Measurements from ENCODE around the gene INPP4B. TPM values are rescaled to one million over a fixed set of nuclear protein-coding genes. Genes with fewer than 3 reads are reported as not detected.

INPP4B gene
- total RNA-seq, 3 donors from 2014 or later = 15.8 to 113 (median 93.4) TPM

DNA sequence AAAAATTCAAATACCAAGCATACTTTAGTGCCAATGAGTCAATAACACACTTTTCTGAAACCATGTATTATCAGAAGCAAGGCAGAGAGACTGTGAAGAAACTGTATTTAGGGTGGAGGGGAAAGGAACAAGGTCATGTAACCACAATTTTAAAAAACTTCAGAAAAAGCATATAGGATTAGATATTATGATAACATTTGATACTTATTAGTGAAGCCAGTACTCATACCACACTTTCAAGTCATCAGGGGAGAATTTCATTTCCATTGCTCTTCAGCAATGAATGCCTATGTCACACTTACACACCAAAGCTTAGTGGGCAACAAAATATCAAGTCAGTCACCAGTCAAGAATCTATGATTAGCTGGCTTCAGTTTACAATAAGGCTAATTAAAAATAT lies 607.5 kb downstream of the INPP4B start:
- no peaks in the 10 kb centered on the region for H3K36me3 ChIP-seq

GRCh38 chr4:142236268-142236667 lies 609.8 kb downstream of the INPP4B start:
- Histone ChIP-seq H3K27me3 (no peaks in the 10 kb centered on the region), H3K4me1 (no peaks in the 10 kb centered on the region), H3K36me3 (no peaks in the 10 kb centered on the region), H3K27ac (no peak overlapping the region), H3K4me3 (no peak overlapping the region), H3K9me3 (no peaks in the 10 kb centered on the region)
- intact Hi-C loops (cut with DNase I; ENCODE audit: low total_unique reads) = no loop called here
- no peak for DNase-seq (ENCODE audit: low spot score in 2 of 2)
- TF ChIP-seq, protein P1, sequence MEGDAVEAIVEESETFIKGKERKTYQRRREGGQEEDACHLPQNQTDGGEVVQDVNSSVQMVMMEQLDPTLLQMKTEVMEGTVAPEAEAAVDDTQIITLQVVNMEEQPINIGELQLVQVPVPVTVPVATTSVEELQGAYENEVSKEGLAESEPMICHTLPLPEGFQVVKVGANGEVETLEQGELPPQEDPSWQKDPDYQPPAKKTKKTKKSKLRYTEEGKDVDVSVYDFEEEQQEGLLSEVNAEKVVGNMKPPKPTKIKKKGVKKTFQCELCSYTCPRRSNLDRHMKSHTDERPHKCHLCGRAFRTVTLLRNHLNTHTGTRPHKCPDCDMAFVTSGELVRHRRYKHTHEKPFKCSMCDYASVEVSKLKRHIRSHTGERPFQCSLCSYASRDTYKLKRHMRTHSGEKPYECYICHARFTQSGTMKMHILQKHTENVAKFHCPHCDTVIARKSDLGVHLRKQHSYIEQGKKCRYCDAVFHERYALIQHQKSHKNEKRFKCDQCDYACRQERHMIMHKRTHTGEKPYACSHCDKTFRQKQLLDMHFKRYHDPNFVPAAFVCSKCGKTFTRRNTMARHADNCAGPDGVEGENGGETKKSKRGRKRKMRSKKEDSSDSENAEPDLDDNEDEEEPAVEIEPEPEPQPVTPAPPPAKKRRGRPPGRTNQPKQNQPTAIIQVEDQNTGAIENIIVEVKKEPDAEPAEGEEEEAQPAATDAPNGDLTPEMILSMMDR (IDR thresholded peaks at IDR 0.05) = no peak
- no peak for TF ChIP-seq POLR2AphosphoS5 (IDR thresholded peaks at IDR 0.05)
- TF ChIP-seq POLR2A (IDR thresholded peaks at IDR 0.05) = no peak

More for the DNA sequence above, 607.5 kb downstream of the INPP4B start:
- no peaks in the 10 kb centered on the region for H3K4me1 ChIP-seq
- no peaks in the 10 kb centered on the region for H3K9me3 ChIP-seq
- TF ChIP-seq, protein P1 (IDR thresholded peaks at IDR 0.05) = no peak
- TF ChIP-seq POLR2A (IDR thresholded peaks at IDR 0.05) = no peak
- intact Hi-C loops (cut with DNase I; ENCODE audit: low total_unique reads) = no loop called here
- H3K4me3 ChIP-seq = no peak overlapping the region
- H3K27me3 ChIP-seq = no peaks in the 10 kb centered on the region
- H3K27ac ChIP-seq = no peak overlapping the region
- DNase-seq (ENCODE audit: low spot score in 2 of 2) = no peak

DNA sequence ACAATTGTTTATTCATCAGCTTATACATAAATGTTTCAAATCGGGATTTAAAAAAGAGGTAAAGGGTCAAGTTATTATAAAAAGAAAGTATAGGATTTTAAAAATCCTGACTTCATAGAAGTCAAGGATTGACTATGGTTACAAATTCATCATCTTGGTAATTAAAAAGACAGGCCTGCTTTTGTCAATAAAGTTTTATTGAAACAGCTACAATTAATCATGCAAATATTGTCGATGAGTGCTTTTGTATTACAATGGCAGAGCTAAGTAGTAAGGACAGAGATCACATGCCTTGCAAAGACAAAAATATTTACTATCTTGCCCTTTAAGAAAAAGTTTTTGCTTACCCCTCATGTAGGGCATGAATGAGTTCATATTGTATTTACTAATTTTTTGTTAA lies 614.3 kb downstream of the INPP4B start:
- Histone ChIP-seq H3K9me3 (no peaks in the 10 kb centered on the region), H3K27ac (no peak overlapping the region), H3K36me3 (no peaks in the 10 kb centered on the region), H3K27me3 (no peaks in the 10 kb centered on the region), H3K4me1 (no peaks in the 10 kb centered on the region), H3K4me3 (no peak overlapping the region)
- TF ChIP-seq, protein P1 (IDR thresholded peaks at IDR 0.05) = no peak
- TF ChIP-seq POLR2AphosphoS5 (IDR thresholded peaks at IDR 0.05) = no peak
- TF ChIP-seq POLR2A (IDR thresholded peaks at IDR 0.05) = no peak
- intact Hi-C loops (cut with DNase I; ENCODE audit: low total_unique reads) = no loop called here
- no peak for DNase-seq (ENCODE audit: low spot score in 2 of 2)

- Histone ChIP-seq H3K4me1 (no peaks in the 10 kb centered on the region), H3K9me3 (no peaks in the 10 kb centered on the region), H3K4me3 (no peak overlapping the region), H3K36me3 (no peaks in the 10 kb centered on the region), H3K27ac (no peak overlapping the region), H3K27me3 (no peaks in the 10 kb centered on the region)
- intact Hi-C loops (cut with DNase I; ENCODE audit: low total_unique reads) = no loop called here
- no peak for DNase-seq (ENCODE audit: low spot score in 2 of 2)
- TF ChIP-seq, protein P1 (IDR thresholded peaks at IDR 0.05) = no peak
- no peak for TF ChIP-seq POLR2AphosphoS5 (IDR thresholded peaks at IDR 0.05)
- no peak for TF ChIP-seq POLR2A (IDR thresholded peaks at IDR 0.05)
These were observed 615.1 kb downstream of the INPP4B start for GRCh38 chr4:142230991-142231390.

DNA sequence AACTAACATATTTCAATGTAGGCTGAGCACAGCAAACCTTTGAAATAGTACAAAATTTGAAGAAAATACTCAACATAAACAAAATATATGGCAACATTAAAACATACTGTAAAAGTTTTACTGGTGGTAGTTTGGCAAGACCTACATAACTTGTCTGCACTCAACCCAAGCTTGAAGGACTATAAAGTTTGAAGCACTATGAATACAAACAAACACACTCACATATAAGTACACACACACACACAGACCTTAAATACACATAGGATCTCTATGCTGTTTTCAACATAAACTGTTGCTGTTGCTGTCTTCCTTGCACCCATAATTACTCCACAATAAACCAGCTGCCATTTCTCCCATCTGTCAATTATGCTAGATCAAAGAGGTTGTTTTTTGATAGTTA lies 620.1 kb downstream of the INPP4B start:
- intact Hi-C loops (cut with DNase I; ENCODE audit: low total_unique reads) = no loop called here
- no peak for DNase-seq (ENCODE audit: low spot score in 2 of 2)
- Histone ChIP-seq H3K36me3 (no peaks in the 10 kb centered on the region), H3K4me1 (no peaks in the 10 kb centered on the region), H3K27me3 (no peaks in the 10 kb centered on the region), H3K27ac (no peak overlapping the region), H3K9me3 (no peaks in the 10 kb centered on the region), H3K4me3 (no peak overlapping the region)
- TF ChIP-seq, protein P1 (IDR thresholded peaks at IDR 0.05) = no peak
- TF ChIP-seq POLR2A (IDR thresholded peaks at IDR 0.05) = no peak
- TF ChIP-seq POLR2AphosphoS5 (IDR thresholded peaks at IDR 0.05) = no peak

All from breast epithelium (tissue), 4 donors.